Stimulated activated CD8-positive, alpha-beta memory T cell treated with anti-CD3 and anti-CD28 coated beads, Interleukin-4, amount 100 ng/mL, for 4 hours (primary cell): ENCODE data around the gene TRIM7.
"Not testable (repeated sequence)": the region's sequence is repeated elsewhere in the genome, so short reads cannot be mapped to it uniquely, and the experiment has no call there.

Source experiments
- DNase-seq, 2 donors: peaks; one replicate each; pipeline ENCODE4 v3.0.0-alpha.2; 2020; ENCODE audit warnings: low read depth in 2 of 2, low spot score in 1 of 2

Gene TRIM7

DNA sequence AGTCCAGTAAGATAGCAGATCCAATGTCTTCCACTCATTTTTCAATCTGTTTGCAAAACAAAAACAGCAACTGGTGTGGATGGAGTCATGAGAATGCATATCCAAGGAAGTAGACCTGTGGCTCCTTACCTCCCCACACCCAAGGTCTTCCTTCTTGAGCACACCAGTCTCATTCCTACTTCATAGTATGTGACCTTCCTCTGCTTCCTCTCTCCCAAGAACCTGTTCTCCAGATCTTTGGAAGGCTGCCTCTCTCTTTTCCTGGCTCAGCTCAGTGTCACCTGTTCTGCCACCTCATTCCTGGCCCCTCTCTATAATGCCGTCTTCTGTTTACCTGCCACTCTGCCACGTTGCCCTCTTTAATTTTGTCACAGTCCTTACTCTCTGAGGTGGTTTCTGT, 7.9 kb upstream of the TRIM7 start:
- no peak for DNase-seq

GRCh38 chr5:181212080-181212479, 7.1 kb upstream of the TRIM7 start:
- DNase-seq, result no peak

DNA sequence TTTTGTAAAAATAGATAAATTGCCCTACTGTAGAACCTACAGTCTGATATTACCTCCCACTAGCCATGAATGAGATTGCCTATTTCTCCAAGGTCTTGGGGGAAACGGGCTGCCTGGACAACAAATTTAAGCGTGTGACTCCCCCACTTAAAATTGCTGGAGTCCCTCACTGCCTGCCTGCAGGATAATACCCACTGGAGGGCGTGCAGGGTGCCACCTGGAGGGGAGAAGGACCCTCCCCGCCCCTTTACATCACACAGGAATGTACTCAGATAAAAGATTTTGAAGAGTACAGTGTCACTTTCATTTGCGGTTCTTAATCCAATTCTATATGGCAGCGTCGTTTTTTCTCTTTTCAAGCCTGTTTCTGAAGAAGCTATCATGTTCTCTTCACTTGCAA, 6.2 kb upstream of the TRIM7 start:
- no peak for DNase-seq

DNA sequence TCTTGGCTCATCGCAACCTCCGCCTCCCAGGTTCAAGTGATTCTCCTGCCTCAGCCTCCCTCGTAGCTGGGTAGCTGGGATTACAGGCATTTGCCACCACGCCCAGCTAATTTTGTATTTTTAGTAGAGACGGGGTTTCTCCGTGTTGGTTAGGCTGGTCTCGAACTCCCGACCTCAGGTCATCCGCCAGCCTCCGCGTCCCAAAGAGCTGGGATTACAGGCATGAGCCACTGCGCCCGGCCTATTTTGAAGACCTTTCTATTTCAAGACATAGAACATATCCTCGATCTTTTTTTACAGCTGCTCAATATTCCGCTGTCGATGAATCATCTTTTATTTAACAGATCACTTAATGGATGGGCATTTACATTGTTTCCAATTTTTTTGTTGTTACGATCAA, 5.7 kb upstream of the TRIM7 start:
- not testable (repeated sequence) for DNase-seq

- not testable (repeated sequence) for DNase-seq
Measured at GRCh38 chr5:181210148-181210547, 5.2 kb upstream of the TRIM7 start.

DNA sequence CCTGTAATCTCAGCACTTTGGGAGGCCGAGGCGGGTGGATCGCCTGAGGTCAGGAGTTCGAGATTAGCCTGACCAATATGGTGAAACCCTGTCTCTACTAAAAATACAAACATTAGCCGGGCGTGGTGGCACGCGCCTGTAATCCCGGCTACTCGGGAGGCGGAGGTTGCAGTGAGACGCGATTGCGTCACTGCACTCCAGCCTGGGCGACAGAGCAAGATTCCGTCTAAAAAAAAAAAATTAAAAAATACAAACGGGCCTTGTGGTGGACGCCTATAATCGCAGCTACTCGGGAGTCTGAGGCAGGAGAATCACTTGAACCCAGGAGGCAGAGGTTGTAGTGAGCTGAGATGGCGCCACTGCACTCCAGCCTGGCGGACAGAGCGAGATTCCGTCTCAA, 4.0 kb upstream of the TRIM7 start:
- not testable (repeated sequence) for DNase-seq

DNA sequence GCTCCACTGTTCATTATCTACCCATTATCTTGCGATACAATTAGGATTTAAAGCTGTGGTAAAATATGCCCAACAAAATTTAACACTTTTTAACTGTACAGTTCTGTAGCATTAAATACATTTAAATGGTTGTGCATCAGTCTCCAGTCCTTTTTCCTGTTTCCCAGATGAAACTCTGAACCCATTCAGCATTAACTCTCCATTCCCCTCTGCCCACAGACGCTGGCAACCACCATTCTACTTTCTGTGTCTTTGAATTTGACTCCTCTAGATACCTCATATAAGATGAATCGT, 2.9 kb upstream of the TRIM7 start:
- DNase-seq, result no peak

- peak; percentile 67 to 81 for DNase-seq
Measured at GRCh38 chr5:181207214-181207959, 2.4 kb upstream of the TRIM7 start.

GRCh38 chr5:181205761-181206649, 1.0 kb upstream of the TRIM7 start:
- no peak for DNase-seq

- no peak for DNase-seq
Measured at GRCh38 chr5:181204113-181204825, 727 bp downstream of the TRIM7 start.

GRCh38 chr5:181203777-181204112, 1.3 kb downstream of the TRIM7 start:
- DNase-seq, result no peak

GRCh38 chr5:181203093-181203711, 1.8 kb downstream of the TRIM7 start:
- no peak for DNase-seq

DNA sequence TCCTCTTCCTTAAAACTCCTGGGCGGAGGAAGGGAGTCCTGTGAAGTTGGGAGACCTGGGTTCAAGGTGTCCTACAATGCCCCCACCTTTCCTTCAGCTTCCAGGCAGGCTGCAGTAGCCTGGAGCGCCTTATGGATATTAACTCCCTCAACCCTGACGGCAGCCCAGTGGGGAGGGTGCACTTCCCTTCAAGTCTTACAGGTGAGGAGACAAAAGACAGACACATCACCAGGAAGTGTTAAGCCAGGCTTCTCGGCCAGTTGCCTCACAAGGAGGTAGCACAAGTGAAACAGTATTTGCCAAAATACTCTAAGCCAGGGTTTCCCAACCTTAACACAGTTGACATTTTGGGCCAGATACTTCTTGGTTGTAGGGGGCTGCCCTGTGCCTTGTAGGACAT, 4.2 kb downstream of the TRIM7 start:
- no peak for DNase-seq

DNA sequence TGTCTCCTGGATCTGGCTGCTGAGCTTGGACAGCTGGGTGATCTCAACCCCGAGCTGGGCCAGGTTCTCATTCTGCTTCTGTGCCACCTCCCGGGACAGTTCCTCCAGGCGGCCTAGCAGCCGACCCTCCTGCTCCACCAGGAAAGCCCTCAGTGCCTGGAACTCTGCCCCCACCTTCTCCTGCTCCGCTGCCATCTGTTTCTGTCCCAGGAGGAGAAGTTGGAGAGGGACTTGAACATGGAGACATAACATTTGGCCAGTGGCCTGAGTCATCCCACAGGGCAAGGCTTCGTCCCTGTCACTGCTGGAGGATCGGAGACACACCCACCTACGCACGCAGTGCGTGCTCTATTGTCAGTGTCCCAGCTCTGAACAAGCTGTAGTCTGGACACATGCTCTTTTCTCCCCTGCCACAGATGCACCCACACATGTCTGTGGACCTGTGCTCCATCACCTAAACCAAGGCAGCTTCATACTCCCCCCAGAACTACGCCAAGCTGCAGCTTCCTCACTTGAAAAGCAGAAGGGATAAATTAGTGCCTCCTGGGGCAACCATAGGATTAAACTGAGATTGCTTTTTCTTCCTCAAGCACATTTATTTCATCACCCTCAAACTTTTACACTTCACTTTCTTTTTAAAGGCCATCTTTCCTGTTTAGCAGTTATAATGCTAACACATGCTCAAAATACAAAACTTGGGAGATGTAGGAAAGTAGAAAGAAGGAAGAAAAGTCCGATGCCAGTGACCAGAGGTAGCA, 4.9 kb downstream of the TRIM7 start:
- no peak for DNase-seq

GRCh38 chr5:181198905-181199519, 6.0 kb downstream of the TRIM7 start:
- DNase-seq, result no peak

DNA sequence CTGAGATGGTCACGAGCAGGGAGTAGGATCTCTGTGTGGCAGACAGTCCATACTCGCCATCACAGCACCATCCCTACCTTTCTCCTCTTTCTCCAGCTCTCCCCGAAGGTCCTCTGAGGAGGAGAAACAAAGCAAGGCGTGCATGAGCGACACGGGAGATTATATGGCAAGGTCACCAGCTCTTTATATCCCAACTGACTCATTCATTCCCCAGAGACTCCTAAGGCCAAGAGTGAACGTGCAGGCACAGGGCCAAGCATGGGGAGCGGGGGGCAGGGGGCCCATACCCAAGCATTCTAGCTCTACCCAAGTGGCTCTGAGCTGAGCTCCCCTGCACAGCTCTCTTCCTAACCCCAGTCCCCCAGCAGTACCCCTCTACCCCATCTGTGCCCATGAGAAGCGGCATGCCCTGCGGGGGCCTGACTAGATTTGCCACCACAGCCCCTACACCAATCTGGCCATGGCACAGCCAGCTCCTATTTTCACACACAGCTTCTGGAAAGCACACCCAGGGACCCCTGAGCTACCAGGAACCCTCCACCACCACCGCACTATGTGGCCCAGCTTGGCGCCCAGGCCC, 6.8 kb downstream of the TRIM7 start:
- DNase-seq, result no peak

DNA sequence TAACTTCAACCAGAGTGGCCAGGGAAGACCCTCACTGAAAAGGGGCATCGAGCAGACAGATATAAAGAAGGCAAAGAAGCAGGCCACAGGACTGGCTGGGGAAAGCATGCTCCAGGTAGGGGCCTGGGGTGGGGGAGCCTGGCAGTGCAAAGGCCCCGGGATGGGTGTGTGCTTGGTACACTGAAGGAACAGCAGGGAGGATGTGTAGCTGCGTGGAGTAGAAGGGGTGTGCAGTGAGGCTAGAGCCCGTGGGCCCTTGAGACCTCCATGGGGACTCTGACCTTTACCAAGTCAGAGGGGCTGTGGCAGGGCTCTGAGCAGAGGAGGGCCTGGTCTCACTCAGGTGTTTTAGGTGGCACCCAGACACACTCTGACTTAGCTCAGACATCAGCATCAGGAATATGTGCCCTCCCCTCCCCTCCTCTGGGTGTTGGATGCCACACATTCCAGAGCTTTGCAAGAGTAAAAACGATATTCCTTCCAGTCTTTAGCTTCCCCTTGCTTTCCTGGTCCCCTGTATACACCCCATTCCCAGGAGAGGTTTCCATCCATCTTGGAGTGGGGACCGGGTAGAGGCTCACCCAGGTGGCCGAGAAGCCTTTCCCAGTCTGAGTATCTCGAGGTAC, 7.6 kb downstream of the TRIM7 start:
- DNase-seq, result no peak

DNA sequence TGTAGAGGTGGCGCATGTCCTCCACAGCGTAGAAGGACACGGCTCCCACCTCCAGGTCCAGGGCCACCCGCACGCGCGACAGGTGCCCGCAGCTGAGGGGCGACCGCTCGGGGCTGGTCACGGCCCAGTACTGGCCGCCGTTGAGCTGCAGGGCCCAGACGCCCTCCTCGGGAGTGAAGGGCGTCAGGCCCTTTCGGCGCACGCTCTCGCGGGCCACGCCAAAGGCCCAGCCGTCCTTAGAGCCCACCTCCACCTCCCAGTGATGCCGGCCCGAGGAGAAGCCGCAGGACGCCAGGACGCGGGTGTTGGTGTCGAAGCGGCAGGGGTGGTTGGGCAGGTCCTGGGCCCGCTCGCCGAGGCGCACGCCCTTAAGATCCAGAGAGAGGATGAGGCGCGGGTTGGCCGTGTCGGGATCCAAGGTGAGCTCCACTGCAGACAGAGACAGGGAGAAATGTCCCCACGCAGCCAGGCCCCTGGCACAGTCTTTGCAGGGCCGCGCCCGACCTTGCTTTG, 9.7 kb downstream of the TRIM7 start:
- DNase-seq, result no peak

GRCh38 chr5:181194489-181195248, 10.3 kb downstream of the TRIM7 start:
- no peak for DNase-seq
